H9 (cell line): ENCODE results near the gene RAB11FIP4. TPM values are rescaled to one million over a fixed set of nuclear protein-coding genes. Genes with fewer than 3 reads are reported as not detected.

Source experiments
- DNase-seq: peaks from one replicate; pipeline ENCODE4 v3.0.0-alpha.2; 2017
- H2AFZ ChIP-seq: one replicate; pipeline ENCODE4 v1.6.1; 2013; ENCODE audit warnings: mild to moderate bottlenecking, low read length, control low read depth, moderate library complexity
- H2AK5ac ChIP-seq: 2 replicates; pipeline ENCODE4 v1.6.1; 2013; ENCODE audit warnings: low read length, control low read depth, mixed read lengths; ENCODE audit not compliant: insufficient read length
- H2BK120ac ChIP-seq: one replicate; pipeline ENCODE4 v1.6.1; 2013; ENCODE audit warnings: low read depth, mild to moderate bottlenecking, low read length, control low read depth, inconsistent platforms; ENCODE audit not compliant: poor library complexity, severe bottlenecking
- H2BK12ac ChIP-seq: 2 replicates; pipeline ENCODE4 v1.6.1; 2013; ENCODE audit warnings: low read length, control low read depth, mixed read lengths, low read depth; ENCODE audit not compliant: insufficient read length
- H2BK15ac ChIP-seq: 2 replicates; pipeline ENCODE4 v1.6.1; 2013; ENCODE audit warnings: low read depth, low read length, control low read depth
- H2BK20ac ChIP-seq: one replicate; pipeline ENCODE4 v1.6.1; 2013; ENCODE audit warnings: low read depth, mild to moderate bottlenecking, low read length, control low read depth, inconsistent platforms; ENCODE audit not compliant: poor library complexity, severe bottlenecking
- H2BK5ac ChIP-seq: 2 replicates; pipeline ENCODE4 v1.6.1; 2013; ENCODE audit warnings: low read length, control low read depth, mixed read lengths; ENCODE audit not compliant: insufficient read length
- H3K14ac ChIP-seq: 2 replicates; pipeline ENCODE4 v1.6.1; 2013; ENCODE audit warnings: low read length, control low read depth; ENCODE audit not compliant: insufficient read depth
- H3K18ac ChIP-seq: 2 replicates; pipeline ENCODE4 v1.6.1; 2013; ENCODE audit warnings: low read depth, mild to moderate bottlenecking, mixed read lengths, low read length, control low read depth; ENCODE audit not compliant: insufficient read length
- H3K23ac ChIP-seq: 2 replicates; pipeline ENCODE4 v1.6.1; 2013; ENCODE audit warnings: low read length, control low read depth, mixed read lengths, low read depth; ENCODE audit not compliant: insufficient read length
- H3K23me2 ChIP-seq: 2 replicates; pipeline ENCODE4 v1.6.1; 2013; ENCODE audit warnings: low read depth, mild to moderate bottlenecking, mixed read lengths, low read length, control low read depth; ENCODE audit not compliant: insufficient read length, poor library complexity, severe bottlenecking
- H3K27ac ChIP-seq: 2 replicates; pipeline ENCODE4 v1.5.1; 2013; ENCODE audit warnings: low read length, control low read depth, mixed read lengths, low read depth; ENCODE audit not compliant: insufficient read length
- H3K27me3 ChIP-seq: 2 replicates; pipeline ENCODE4 v1.6.1; 2013; ENCODE audit warnings: low read length, control low read depth, inconsistent platforms; ENCODE audit not compliant: insufficient read depth
- H3K4ac ChIP-seq: 2 replicates; pipeline ENCODE4 v1.6.1; 2013; ENCODE audit warnings: low read depth, mild to moderate bottlenecking, control low read depth, inconsistent platforms, low read length, moderate library complexity
- H3K4me1 ChIP-seq: 2 replicates; pipeline ENCODE4 v1.6.1; 2013; ENCODE audit warnings: low read length, control low read depth, inconsistent platforms; ENCODE audit not compliant: insufficient read depth
- H3K4me2 ChIP-seq: 2 replicates; pipeline ENCODE4 v1.6.1; 2013; ENCODE audit warnings: low read length, control low read depth, mixed read lengths; ENCODE audit not compliant: insufficient read length, insufficient read depth
- H3K56ac ChIP-seq: 2 replicates; pipeline ENCODE4 v1.6.1; 2013; ENCODE audit warnings: low read depth, mild to moderate bottlenecking, mixed read lengths, low read length, control low read depth; ENCODE audit not compliant: insufficient read length
- H3K79me1 ChIP-seq: 2 replicates; pipeline ENCODE4 v1.6.1; 2013; ENCODE audit warnings: low read depth, mild to moderate bottlenecking, moderate library complexity, low read length, control low read depth, inconsistent platforms; ENCODE audit not compliant: insufficient read depth, poor library complexity, severe bottlenecking
- H3K79me2 ChIP-seq: 2 replicates; pipeline ENCODE4 v1.6.1; 2013; ENCODE audit warnings: low read length, control low read depth, inconsistent platforms; ENCODE audit not compliant: insufficient read depth
- H3K9ac ChIP-seq: 2 replicates; pipeline ENCODE4 v1.6.1; 2013; ENCODE audit warnings: low read length, control low read depth, mixed read lengths; ENCODE audit not compliant: insufficient read length; ENCODE audit errors: extremely low read depth
- H3K9me3 ChIP-seq: one replicate; pipeline ENCODE4 v1.6.1; 2013; ENCODE audit warnings: low read depth, low read length, inconsistent platforms; ENCODE audit not compliant: control insufficient read depth
- H3T11ph ChIP-seq: one replicate; pipeline ENCODE4 v1.6.1; 2013; ENCODE audit warnings: mild to moderate bottlenecking, low read length, control low read depth, inconsistent platforms
- H4K20me1 ChIP-seq: one replicate; pipeline ENCODE4 v1.6.1; 2013; ENCODE audit not compliant: control insufficient read depth, insufficient read length, insufficient read depth
- H4K5ac ChIP-seq: 2 replicates; pipeline ENCODE4 v1.6.1; 2013; ENCODE audit warnings: low read depth, mild to moderate bottlenecking, mixed read lengths, low read length, control low read depth; ENCODE audit not compliant: insufficient read length
- H4K8ac ChIP-seq: replicated peaks from 2 replicates; pipeline ENCODE4 v1.6.1; 2013; ENCODE audit warnings: low read length, control low read depth, mixed read lengths, low read depth; ENCODE audit not compliant: insufficient read length
- H4K91ac ChIP-seq: 2 replicates; pipeline ENCODE4 v1.6.1; 2013; ENCODE audit warnings: low read depth, mild to moderate bottlenecking, moderate library complexity, mixed read lengths, low read length, control low read depth; ENCODE audit not compliant: insufficient read length
- H3K27ac Mint-ChIP-seq, 3 experiments: 2 replicates in 2 of 3; 3 replicates in 1 of 3; pipeline ENCODE4 v1.8.0; 2020 to 2021; ENCODE audit warnings: mixed read lengths in 3 of 3, mild to moderate bottlenecking in 1 of 3, moderate library complexity in 1 of 3
- H3K27me3 Mint-ChIP-seq: 2 replicates; pipeline ENCODE4 v1.8.0; 2021; ENCODE audit warnings: low read depth, mild to moderate bottlenecking, moderate library complexity, mixed read lengths
- H3K36me3 Mint-ChIP-seq, 3 experiments: 2 replicates in 2 of 3; 3 replicates in 1 of 3; pipeline ENCODE4 v1.8.0; 2020 to 2021; ENCODE audit warnings: low read depth in 3 of 3, mixed read lengths in 3 of 3; ENCODE audit not compliant: insufficient read depth in 1 of 3
- H3K4me1 Mint-ChIP-seq, 2 experiments: 2 replicates each; pipeline ENCODE4 v1.8.0; 2020; ENCODE audit warnings: mixed read lengths in 2 of 2
- H3K4me3 Mint-ChIP-seq, 2 experiments: 2 replicates in 1 of 2; 3 replicates in 1 of 2; pipeline ENCODE4 v1.8.0; 2020 to 2021; ENCODE audit warnings: mild to moderate bottlenecking in 2 of 2, mixed read lengths in 2 of 2, moderate library complexity in 1 of 2
- H3K9me3 Mint-ChIP-seq, 2 experiments: 2 replicates in 1 of 2; 3 replicates in 1 of 2; pipeline ENCODE4 v1.8.0; 2020; ENCODE audit warnings: mild to moderate bottlenecking in 2 of 2, mixed read lengths in 2 of 2, moderate library complexity in 1 of 2
- CTCF ChIP-seq: fragments of 200-600 bp; sonication (generic); conservative IDR thresholded peaks from 3 replicates; pipeline ENCODE4 v1.8.0; 2021; ENCODE audit warnings: antibody characterized with exemption, mild to moderate bottlenecking
- WGBS: extraction: QIAGEN DNeasy Blood & Tissue Kit; methylation state at CpG from one replicate; pipeline ENCODE4 v1.1.7; 2013; ENCODE audit warnings: missing lambda C conversion rate, low lambda C conversion rate, mixed read lengths; ENCODE audit not compliant: insufficient read length; ENCODE audit errors: extremely low coverage; 5-methylcytosine and 5-hydroxymethylcytosine counted together
- total RNA-seq: library from RNA; stranded (reverse); gene quantifications from 2 replicates; pipeline ENCODE4 v1.2.1, GENCODE V29; 2021

Gene RAB11FIP4
- total RNA-seq, 1 experiment from 2014 or later: 25.7 TPM

- H4K8ac ChIP-seq: no peak overlapping the region
- H2BK15ac ChIP-seq: no peak overlapping the region
- no peak overlapping the region for H3K4me3 Mint-ChIP-seq
- peak; percentile 33 for DNase-seq
- no peaks in the 10 kb centered on the region for H3K79me2 ChIP-seq
- peaks cover 17 to 35% of the 10 kb centered on the region in 2 experiments for H3K4me1 Mint-ChIP-seq
- H3K14ac ChIP-seq: no peak overlapping the region
- no peaks in the 10 kb centered on the region for H3K23me2 ChIP-seq
- no peaks in the 10 kb centered on the region; the same call in 1 of the 2 replicates for H3K27me3 Mint-ChIP-seq
- H3T11ph ChIP-seq: no peak overlapping the region
- TF ChIP-seq CTCF: no peak
- H3K27me3 ChIP-seq: no peaks in the 10 kb centered on the region
- H4K20me1 ChIP-seq: peaks cover 3% of the 10 kb centered on the region
- no peak overlapping the region for H3K9ac ChIP-seq
- H2AFZ ChIP-seq: no peak overlapping the region
- no peak overlapping the region for H4K5ac ChIP-seq
- H3K27ac Mint-ChIP-seq: peak overlapping the region in 2 of 3 experiments; percentile 17 to 21; a peak in 2 of 7 replicates
- H2BK20ac ChIP-seq: no peak overlapping the region
- no peak overlapping the region for H2BK5ac ChIP-seq
- H3K4me2 ChIP-seq: no peak overlapping the region
- no peak overlapping the region for H2BK120ac ChIP-seq
- H3K23ac ChIP-seq: no peak overlapping the region
- H3K56ac ChIP-seq: no peak overlapping the region
- H2BK12ac ChIP-seq: no peak overlapping the region
- no peaks in the 10 kb centered on the region for H3K79me1 ChIP-seq
- no peak overlapping the region for H3K4ac ChIP-seq
- no peaks in the 10 kb centered on the region for H3K9me3 ChIP-seq
- no peak overlapping the region for H3K18ac ChIP-seq
- no peak overlapping the region for H3K27ac ChIP-seq
- WGBS: no CpG with 5 or more reads among the region's 19 CpGs
- H3K36me3 Mint-ChIP-seq: no peaks in the 10 kb centered on the region
- H4K91ac ChIP-seq: no peak overlapping the region
- H3K9me3 Mint-ChIP-seq: no peaks in the 10 kb centered on the region
- no peak overlapping the region for H2AK5ac ChIP-seq
- no peaks in the 10 kb centered on the region for H3K4me1 ChIP-seq
Observed at GRCh38 chr17:31404028-31404949, 12.8 kb downstream of the RAB11FIP4 start.
